IPS-20b (cell line): ENCODE measurements around the gene BRAT1.

Source experiments
- H3K27ac ChIP-seq: one replicate; pipeline ENCODE4 v1.5.1; 2013; ENCODE audit warnings: low read length
- H3K27me3 ChIP-seq: 2 replicates; pipeline ENCODE4 v1.6.1; 2013; ENCODE audit warnings: mild to moderate bottlenecking, low read length, inconsistent platforms; ENCODE audit not compliant: insufficient read depth
- H3K36me3 ChIP-seq: 2 replicates; pipeline ENCODE4 v1.6.1; 2013; ENCODE audit warnings: low read depth, mild to moderate bottlenecking, inconsistent platforms, low read length, moderate library complexity; ENCODE audit not compliant: insufficient read depth
- H3K4me1 ChIP-seq: 2 replicates; pipeline ENCODE4 v1.6.1; 2013; ENCODE audit warnings: mild to moderate bottlenecking, control low read depth, inconsistent platforms, low read length, moderate library complexity; ENCODE audit not compliant: insufficient read depth
- H3K4me3 ChIP-seq: 2 replicates; pipeline ENCODE4 v1.5.1; 2013; ENCODE audit warnings: mild to moderate bottlenecking, low read length, inconsistent platforms
- H3K9ac ChIP-seq: 2 replicates; pipeline ENCODE4 v1.6.1; 2013; ENCODE audit warnings: low read depth, mild to moderate bottlenecking, inconsistent platforms, low read length, moderate library complexity
- H3K9me3 ChIP-seq: 2 replicates; pipeline ENCODE4 v1.6.1; 2013; ENCODE audit warnings: mild to moderate bottlenecking, low read depth, low read length, inconsistent platforms; ENCODE audit not compliant: insufficient read depth

BRAT1 gene

GRCh38 chr7:2529161-2530070 lies 25.9 kb downstream of the BRAT1 start:
- Histone ChIP-seq H3K27ac (no peak overlapping the region), H3K9me3 (no peaks in the 10 kb centered on the region), H3K36me3 (peaks cover 31% of the 10 kb centered on the region), H3K9ac (no peak overlapping the region), H3K4me1 (peaks cover 19% of the 10 kb centered on the region; the same call in 1 of the 2 replicates), H3K4me3 (no peak overlapping the region), H3K27me3 (no peaks in the 10 kb centered on the region)

- H3K9me3 ChIP-seq, result no peaks in the 10 kb centered on the region
- no peak overlapping the region for H3K4me3 ChIP-seq
- H3K27me3 ChIP-seq, result no peaks in the 10 kb centered on the region
- H3K27ac ChIP-seq, result no peak overlapping the region
- H3K9ac ChIP-seq, result no peak overlapping the region
- H3K4me1 ChIP-seq, result peaks cover 21% of the 10 kb centered on the region; the same call in 1 of the 2 replicates
- H3K36me3 ChIP-seq, result peaks cover 31% of the 10 kb centered on the region
Observed at GRCh38 chr7:2528481-2529095, 26.7 kb downstream of the BRAT1 start.

- Histone ChIP-seq H3K9me3 (no peaks in the 10 kb centered on the region), H3K4me1 (peaks cover 27% of the 10 kb centered on the region; the same call in 1 of the 2 replicates), H3K36me3 (peaks cover 31% of the 10 kb centered on the region), H3K9ac (no peak overlapping the region), H3K4me3 (no peak overlapping the region), H3K27ac (no peak overlapping the region), H3K27me3 (peaks cover 5% of the 10 kb centered on the region; the same call in 1 of the 2 replicates)
Observed at GRCh38 chr7:2527505-2528467, 27.5 kb downstream of the BRAT1 start.

- Histone ChIP-seq H3K27me3 (peaks cover 14% of the 10 kb centered on the region), H3K36me3 (peaks cover 31% of the 10 kb centered on the region), H3K4me3 (no peak overlapping the region), H3K9me3 (no peaks in the 10 kb centered on the region), H3K4me1 (peaks cover 32% of the 10 kb centered on the region), H3K27ac (no peak overlapping the region), H3K9ac (no peak overlapping the region)
Observed at GRCh38 chr7:2526659-2527504, 28.4 kb downstream of the BRAT1 start.

GRCh38 chr7:2525658-2526630 lies 29.4 kb downstream of the BRAT1 start:
- H3K36me3 ChIP-seq, result peaks cover 31% of the 10 kb centered on the region
- H3K4me1 ChIP-seq, result peaks cover 37% of the 10 kb centered on the region
- H3K9me3 ChIP-seq, result no peaks in the 10 kb centered on the region
- H3K4me3 ChIP-seq, result no peak overlapping the region
- H3K9ac ChIP-seq, result peak overlapping the region; percentile 32; the same call in 1 of the 2 replicates
- peaks cover 23% of the 10 kb centered on the region for H3K27me3 ChIP-seq
- peak overlapping the region; percentile 66 for H3K27ac ChIP-seq

- peaks cover 32% of the 10 kb centered on the region for H3K27me3 ChIP-seq
- no peaks in the 10 kb centered on the region for H3K9me3 ChIP-seq
- H3K36me3 ChIP-seq, result peaks cover 31% of the 10 kb centered on the region
- peak overlapping the region; percentile 54; the same call in 1 of the 2 replicates for H3K4me3 ChIP-seq
- peaks cover 36% of the 10 kb centered on the region for H3K4me1 ChIP-seq
- peak overlapping the region; percentile 66 for H3K27ac ChIP-seq
- H3K9ac ChIP-seq, result peak overlapping the region; percentile 70; the same call in 1 of the 2 replicates
Observed at GRCh38 chr7:2524808-2525657, 30.3 kb downstream of the BRAT1 start.

- H3K9me3 ChIP-seq, result no peaks in the 10 kb centered on the region
- peaks cover 31% of the 10 kb centered on the region for H3K36me3 ChIP-seq
- H3K4me3 ChIP-seq, result peak overlapping the region; percentile 54; the same call in 1 of the 2 replicates
- peaks cover 36% of the 10 kb centered on the region for H3K4me1 ChIP-seq
- peaks cover 33% of the 10 kb centered on the region for H3K27me3 ChIP-seq
- peak overlapping the region; percentile 70 for H3K9ac ChIP-seq
- peak overlapping the region; percentile 16 for H3K27ac ChIP-seq
Observed at GRCh38 chr7:2523941-2524807, 31.1 kb downstream of the BRAT1 start.

GRCh38 chr7:2523461-2523936 lies 31.8 kb downstream of the BRAT1 start:
- Histone ChIP-seq H3K27ac (peak overlapping the region; percentile 16), H3K4me1 (peaks cover 37% of the 10 kb centered on the region), H3K9me3 (no peaks in the 10 kb centered on the region), H3K36me3 (peaks cover 26% of the 10 kb centered on the region), H3K27me3 (peaks cover 40% of the 10 kb centered on the region), H3K4me3 (peak overlapping the region; percentile 54; the same call in 1 of the 2 replicates), H3K9ac (peak overlapping the region; percentile 70)
